GM21360 (cell line): ENCODE results near the gene NAALAD2.
"Not testable (repeated sequence)": the region's sequence is repeated elsewhere in the genome, so short reads cannot be mapped to it uniquely, and the experiment has no call there.

Experiments
- ATAC-seq: cut with Tn5 transposase; IDR thresholded peaks from one replicate; pipeline ENCODE4 v1.9.1; 2021; ENCODE audit warnings: mild to moderate bottlenecking, moderate library complexity; ENCODE audit not compliant: unreplicated experiment

Gene NAALAD2

GRCh38 chr11:90189011-90189410 is 54.5 kb downstream of the NAALAD2 start:
- ATAC-seq: no peak

- no peak for ATAC-seq
These were observed 58.6 kb downstream of the NAALAD2 start for GRCh38 chr11:90192869-90193582.

GRCh38 chr11:90197377-90197776 is 62.9 kb downstream of the NAALAD2 start:
- no peak for ATAC-seq

GRCh38 chr11:90202342-90202741 is 67.9 kb downstream of the NAALAD2 start:
- ATAC-seq: no peak

- no peak for ATAC-seq
These were observed 69.9 kb downstream of the NAALAD2 start for GRCh38 chr11:90204407-90204806.

- peak; percentile 80 for ATAC-seq
These were observed 70.6 kb downstream of the NAALAD2 start for GRCh38 chr11:90204832-90205646.

GRCh38 chr11:90207992-90208391 is 73.5 kb downstream of the NAALAD2 start:
- ATAC-seq: not testable (repeated sequence)

- no peak for ATAC-seq
These were observed 74.4 kb downstream of the NAALAD2 start for GRCh38 chr11:90208857-90209256.

- ATAC-seq: no peak
These were observed 78.9 kb downstream of the NAALAD2 start for GRCh38 chr11:90213322-90213721.

- no peak for ATAC-seq
These were observed 82.1 kb downstream of the NAALAD2 start for GRCh38 chr11:90216611-90217010.

- ATAC-seq: no peak
These were observed 84.1 kb downstream of the NAALAD2 start for GRCh38 chr11:90218606-90219005.

GRCh38 chr11:90219438-90219837 is 85.0 kb downstream of the NAALAD2 start:
- no peak for ATAC-seq

- no peak for ATAC-seq
These were observed 85.9 kb downstream of the NAALAD2 start for GRCh38 chr11:90220391-90220790.

GRCh38 chr11:90221803-90222458 is 87.5 kb downstream of the NAALAD2 start:
- peak; percentile 20 for ATAC-seq

- peak; percentile 92 for ATAC-seq
These were observed 88.2 kb downstream of the NAALAD2 start, which contains the start of gene CHORDC1 for GRCh38 chr11:90222459-90223247. Gene CHORDC1 (minus strand): TSS chr11:90223049. CDS start chr11:90222954, 95 bp downstream.

- ATAC-seq: peak; percentile 46
These were observed 88.8 kb downstream of the NAALAD2 start for GRCh38 chr11:90223248-90223585.

GRCh38 chr11:90228056-90228455 is 93.6 kb downstream of the NAALAD2 start:
- ATAC-seq: no peak

GRCh38 chr11:90229791-90230190 is 95.3 kb downstream of the NAALAD2 start:
- ATAC-seq: no peak

- ATAC-seq: no peak
These were observed 100.5 kb downstream of the NAALAD2 start for GRCh38 chr11:90234977-90235376.

GRCh38 chr11:90235526-90235925 is 101.1 kb downstream of the NAALAD2 start:
- no peak for ATAC-seq

GRCh38 chr11:90237004-90237403 is 102.5 kb downstream of the NAALAD2 start:
- no peak for ATAC-seq
